Effector memory CD8-positive, alpha-beta T cell (primary cell): ENCODE data around the gene NBPF14.
A peak's percentile ranks its signal among the peaks of the same experiment; 100 is the strongest.
"Not testable (repeated sequence)": the region's sequence is repeated elsewhere in the genome, so short reads cannot be mapped to it uniquely, and the experiment has no call there.

Source experiments
- ATAC-seq: fragments of 150-1000 bp; cut with Tn5 transposase; replicated peaks from 2 replicates; pipeline ENCODE4 v1.10.0; 2021; ENCODE audit warnings: mild to moderate bottlenecking, moderate library complexity
- DNase-seq, 3 experiments: peaks; one replicate each; pipeline ENCODE4 v3.0.0; 2021
- H3K27ac Mint-ChIP-seq, 2 donors: one replicate each; pipeline ENCODE4 v1.8.0; 2022; ENCODE audit warnings: mild to moderate bottlenecking in 2 of 2, mixed read lengths in 2 of 2, moderate library complexity in 2 of 2
- H3K27me3 Mint-ChIP-seq, 2 donors: one replicate each; pipeline ENCODE4 v1.8.0; 2022; ENCODE audit warnings: mixed read lengths in 2 of 2
- H3K36me3 Mint-ChIP-seq: one replicate; pipeline ENCODE4 v1.8.0; 2022; ENCODE audit warnings: mild to moderate bottlenecking, moderate library complexity, mixed read lengths; ENCODE audit not compliant: insufficient read depth
- H3K4me1 Mint-ChIP-seq, 2 donors: one replicate each; pipeline ENCODE4 v1.8.0; 2022; ENCODE audit warnings: low read depth in 2 of 2, mixed read lengths in 2 of 2
- H3K4me3 Mint-ChIP-seq, 2 donors: one replicate each; pipeline ENCODE4 v1.8.0; 2022; ENCODE audit warnings: mild to moderate bottlenecking in 2 of 2, mixed read lengths in 2 of 2, moderate library complexity in 2 of 2
- H3K9me3 Mint-ChIP-seq, 2 donors: one replicate each; pipeline ENCODE4 v1.8.0; 2022; ENCODE audit warnings: mixed read lengths in 2 of 2
- total RNA-seq, 9 experiments: gene quantifications; one replicate each; lab custom pipeline; 2026; lab: John Stamatoyannopoulos, UW

The NBPF14 gene, protein sequence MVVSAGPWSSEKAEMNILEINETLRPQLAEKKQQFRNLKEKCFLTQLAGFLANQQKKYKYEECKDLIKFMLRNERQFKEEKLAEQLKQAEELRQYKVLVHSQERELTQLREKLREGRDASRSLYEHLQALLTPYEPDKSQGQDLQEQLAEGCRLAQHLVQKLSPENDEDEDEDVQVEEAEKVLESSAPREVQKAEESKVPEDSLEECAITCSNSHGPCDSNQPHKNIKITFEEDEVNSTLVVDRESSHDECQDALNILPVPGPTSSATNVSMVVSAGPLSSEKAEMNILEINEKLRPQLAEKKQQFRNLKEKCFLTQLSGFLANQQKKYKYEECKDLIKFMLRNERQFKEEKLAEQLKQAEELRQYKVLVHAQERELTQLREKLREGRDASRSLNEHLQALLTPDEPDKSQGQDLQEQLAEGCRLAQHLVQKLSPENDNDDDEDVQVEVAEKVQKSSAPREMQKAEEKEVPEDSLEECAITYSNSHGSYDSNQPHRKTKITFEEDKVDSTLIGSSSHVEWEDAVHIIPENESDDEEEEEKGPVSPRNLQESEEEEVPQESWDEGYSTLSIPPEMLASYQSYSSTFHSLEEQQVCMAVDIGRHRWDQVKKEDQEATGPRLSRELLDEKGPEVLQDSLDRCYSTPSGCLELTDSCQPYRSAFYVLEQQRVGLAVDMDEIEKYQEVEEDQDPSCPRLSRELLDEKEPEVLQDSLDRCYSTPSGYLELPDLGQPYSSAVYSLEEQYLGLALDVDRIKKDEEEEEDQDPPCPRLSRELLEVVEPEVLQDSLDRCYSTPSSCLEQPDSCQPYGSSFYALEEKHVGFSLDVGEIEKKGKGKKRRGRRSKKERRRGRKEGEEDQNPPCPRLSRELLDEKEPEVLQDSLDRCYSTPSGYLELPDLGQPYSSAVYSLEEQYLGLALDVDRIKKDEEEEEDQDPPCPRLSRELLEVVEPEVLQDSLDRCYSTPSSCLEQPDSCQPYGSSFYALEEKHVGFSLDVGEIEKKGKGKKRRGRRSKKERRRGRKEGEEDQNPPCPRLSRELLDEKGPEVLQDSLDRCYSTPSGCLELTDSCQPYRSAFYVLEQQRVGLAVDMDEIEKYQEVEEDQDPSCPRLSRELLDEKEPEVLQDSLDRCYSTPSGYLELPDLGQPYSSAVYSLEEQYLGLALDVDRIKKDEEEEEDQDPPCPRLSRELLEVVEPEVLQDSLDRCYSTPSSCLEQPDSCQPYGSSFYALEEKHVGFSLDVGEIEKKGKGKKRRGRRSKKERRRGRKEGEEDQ (N-terminal part only)
- total RNA-seq: 5.3 to 16.0 (median 10.1) reads per million in 9 experiments

DNA sequence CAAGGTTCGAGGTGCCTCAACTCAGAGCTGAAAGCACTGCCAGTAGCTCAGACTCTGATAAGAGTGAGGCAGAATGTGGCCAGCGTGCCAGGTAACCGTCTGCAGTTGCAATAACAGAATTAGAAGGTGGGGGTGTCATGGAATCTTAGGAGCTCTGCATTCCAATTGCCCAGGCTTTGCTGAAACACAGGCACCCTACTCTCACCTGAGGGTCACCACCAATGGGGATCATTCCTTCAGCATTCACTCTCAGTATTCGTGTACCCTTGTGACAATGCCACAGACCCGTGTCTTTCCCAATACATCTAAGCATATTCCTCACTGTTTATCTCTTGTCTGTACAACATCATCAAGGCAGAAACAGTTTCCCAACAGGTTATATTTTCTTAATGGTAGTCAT lies at the start of gene NBPF14:
NBPF14 (minus strand) TSS at position 101 of the 400 bp plus-strand sequence. CDS start 294 bp downstream, outside the sequence.
- H3K9me3 Mint-ChIP-seq, ATAC-seq, H3K4me3 Mint-ChIP-seq, H3K4me1 Mint-ChIP-seq, H3K27me3 Mint-ChIP-seq, H3K27ac Mint-ChIP-seq, DNase-seq, H3K36me3 Mint-ChIP-seq: not testable (repeated sequence)

DNA sequence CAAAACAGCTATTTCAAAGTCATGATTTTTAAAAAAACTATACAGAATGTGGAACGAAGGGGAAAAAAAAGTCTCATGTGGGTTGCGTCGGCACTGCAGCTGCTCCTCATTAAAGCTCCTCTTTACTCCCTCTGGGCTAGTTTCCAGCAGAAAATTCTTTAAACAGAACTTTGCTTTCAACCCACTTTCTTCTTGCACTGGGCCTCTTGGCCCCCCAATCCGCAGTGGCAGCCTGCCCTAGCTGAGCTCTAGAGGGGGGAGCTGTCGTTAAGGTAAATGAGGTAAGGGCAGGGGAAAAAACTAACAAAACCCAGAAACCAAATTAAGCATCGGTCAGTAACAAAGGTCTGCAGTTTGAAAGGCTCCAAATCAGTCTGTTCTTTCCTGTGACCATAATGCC lies 29.6 kb upstream of the NBPF14 start:
- not testable (repeated sequence) for H3K4me1 Mint-ChIP-seq, DNase-seq, H3K27me3 Mint-ChIP-seq, H3K9me3 Mint-ChIP-seq, H3K36me3 Mint-ChIP-seq, ATAC-seq, H3K4me3 Mint-ChIP-seq, H3K27ac Mint-ChIP-seq

DNA sequence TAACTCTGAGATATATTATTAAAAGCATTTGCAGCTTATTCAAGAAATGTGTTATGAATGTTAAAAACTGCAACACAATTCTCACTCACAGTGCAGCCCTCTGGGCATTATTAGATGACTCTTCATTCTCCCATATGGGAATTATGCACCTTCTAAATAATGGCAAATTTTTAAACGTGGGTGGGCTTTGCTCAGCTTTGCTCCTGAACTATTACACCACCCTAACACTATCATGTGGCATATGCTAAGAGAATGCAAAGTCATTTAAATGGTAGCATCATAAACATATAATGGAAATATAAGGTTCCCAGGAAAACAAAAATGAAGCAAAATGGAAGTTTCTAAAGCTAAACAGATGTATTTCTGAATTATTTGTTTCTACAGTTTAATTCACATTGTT lies 22.4 kb upstream of the NBPF14 start:
- not testable (repeated sequence) for H3K27ac Mint-ChIP-seq, DNase-seq, H3K36me3 Mint-ChIP-seq, H3K9me3 Mint-ChIP-seq, H3K4me1 Mint-ChIP-seq, H3K27me3 Mint-ChIP-seq, ATAC-seq, H3K4me3 Mint-ChIP-seq

DNA sequence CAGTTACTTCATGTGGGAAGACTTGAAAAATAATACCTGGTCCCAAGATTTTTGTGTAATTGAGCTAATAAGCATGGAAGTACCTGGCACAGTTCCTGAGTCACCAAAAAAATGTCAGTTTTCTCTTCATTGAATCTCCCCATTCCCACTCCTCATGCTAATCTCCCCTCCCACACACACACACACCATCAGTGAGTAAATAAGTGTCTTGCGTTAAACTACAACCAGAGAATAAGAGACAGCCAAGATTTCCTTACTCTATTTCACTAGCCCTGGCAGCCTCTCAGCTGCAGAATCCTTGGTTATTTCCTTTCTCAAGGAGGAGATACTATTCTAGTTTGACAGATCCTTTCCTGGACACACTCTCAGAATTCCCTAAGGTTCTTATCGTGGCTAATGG lies 9.5 kb upstream of the NBPF14 start:
- H3K9me3 Mint-ChIP-seq, H3K4me3 Mint-ChIP-seq, H3K27me3 Mint-ChIP-seq, H3K36me3 Mint-ChIP-seq, H3K27ac Mint-ChIP-seq, ATAC-seq, DNase-seq, H3K4me1 Mint-ChIP-seq: not testable (repeated sequence)

DNA sequence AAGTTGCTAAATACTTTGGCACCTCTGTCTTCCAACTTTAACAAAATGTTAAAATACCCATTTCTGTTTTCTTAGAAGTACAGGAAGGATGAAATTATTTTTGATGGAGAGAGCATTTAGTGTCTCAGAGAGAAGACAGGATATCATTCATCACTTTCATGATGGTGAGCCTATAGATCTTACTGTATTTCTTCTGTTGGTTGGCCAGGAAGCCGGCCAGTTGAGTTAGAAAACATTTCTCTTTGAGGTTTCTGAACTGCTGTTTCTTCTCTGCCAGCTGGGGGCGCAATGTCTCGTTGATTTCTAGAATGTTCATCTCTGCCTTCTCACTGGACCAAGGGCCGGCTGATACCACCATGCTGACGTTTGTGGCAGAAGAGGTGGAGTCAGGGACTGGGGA lies 451 bp downstream of the NBPF14 start:
- H3K4me3 Mint-ChIP-seq, DNase-seq, H3K36me3 Mint-ChIP-seq, H3K27ac Mint-ChIP-seq, ATAC-seq, H3K4me1 Mint-ChIP-seq, H3K27me3 Mint-ChIP-seq, H3K9me3 Mint-ChIP-seq: not testable (repeated sequence)

DNA sequence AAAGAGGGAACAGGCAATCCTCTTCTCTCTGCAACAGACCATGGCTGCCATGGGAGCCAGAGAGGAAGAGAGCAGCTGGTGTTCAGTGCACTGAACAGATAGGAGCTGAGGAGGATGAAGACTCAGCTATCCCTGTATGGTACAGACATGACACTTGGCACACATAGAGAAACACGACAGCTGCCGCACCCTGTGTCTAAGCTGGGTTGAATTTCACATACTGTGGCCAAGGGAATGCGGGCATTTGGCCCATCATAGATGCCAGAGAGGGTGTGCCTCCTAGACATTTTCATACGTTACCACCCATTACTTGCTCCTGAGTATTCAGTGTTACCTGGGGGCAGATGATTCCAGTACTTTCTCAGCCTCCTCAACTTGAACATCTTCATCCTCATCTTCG lies 4.7 kb downstream of the NBPF14 start:
- H3K27me3 Mint-ChIP-seq, H3K36me3 Mint-ChIP-seq, H3K9me3 Mint-ChIP-seq, ATAC-seq, H3K4me3 Mint-ChIP-seq, DNase-seq, H3K27ac Mint-ChIP-seq, H3K4me1 Mint-ChIP-seq: not testable (repeated sequence)

DNA sequence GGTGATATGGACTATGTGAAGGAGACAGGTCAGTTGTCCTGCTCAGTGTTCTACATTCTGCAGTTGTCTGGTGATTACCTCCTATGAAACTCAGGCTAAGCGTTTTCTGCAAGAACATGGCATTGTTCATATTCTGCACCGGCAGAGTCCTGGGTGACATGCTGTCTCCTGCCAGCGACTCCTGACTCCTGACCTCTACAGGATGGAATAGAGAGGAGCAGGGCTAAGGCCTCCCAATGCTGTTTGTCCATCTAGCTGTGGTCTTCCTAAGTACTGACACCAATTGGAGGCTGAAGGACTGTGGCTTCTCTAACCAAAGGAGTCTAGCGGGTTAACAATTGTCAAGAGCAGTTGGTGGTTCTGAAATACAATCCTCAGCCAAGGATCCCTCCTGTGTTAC lies 63.7 kb downstream of the NBPF14 start:
- H3K4me1 Mint-ChIP-seq, H3K4me3 Mint-ChIP-seq, ATAC-seq, H3K27ac Mint-ChIP-seq, H3K9me3 Mint-ChIP-seq, H3K27me3 Mint-ChIP-seq, DNase-seq: not testable (repeated sequence)
- H3K36me3 Mint-ChIP-seq: peaks cover 12% of the 10 kb centered on the region

- H3K4me1 Mint-ChIP-seq, ATAC-seq, H3K27me3 Mint-ChIP-seq, H3K9me3 Mint-ChIP-seq: not testable (repeated sequence)
- peak; percentile 61 to 66 (median 65) for DNase-seq
- peaks cover 18% of the 10 kb centered on the region for H3K36me3 Mint-ChIP-seq
- H3K27ac Mint-ChIP-seq: peak overlapping the region; percentile 91 to 95
- peak overlapping the region; percentile 76 to 77 for H3K4me3 Mint-ChIP-seq
Measured at GRCh38 chr1:148529101-148529567, 66.7 kb downstream of the NBPF14 start.

GRCh38 chr1:148528591-148528990 lies 67.2 kb downstream of the NBPF14 start:
- Mint-ChIP-seq H3K36me3 (peaks cover 18% of the 10 kb centered on the region), H3K27ac (peak overlapping the region; percentile 91 to 95), H3K4me3 (peak overlapping the region; percentile 76 to 77)
- not testable (repeated sequence) for ATAC-seq, H3K4me1 Mint-ChIP-seq, H3K27me3 Mint-ChIP-seq, H3K9me3 Mint-ChIP-seq
- peak; percentile 54 to 59 (median 56) for DNase-seq

DNA sequence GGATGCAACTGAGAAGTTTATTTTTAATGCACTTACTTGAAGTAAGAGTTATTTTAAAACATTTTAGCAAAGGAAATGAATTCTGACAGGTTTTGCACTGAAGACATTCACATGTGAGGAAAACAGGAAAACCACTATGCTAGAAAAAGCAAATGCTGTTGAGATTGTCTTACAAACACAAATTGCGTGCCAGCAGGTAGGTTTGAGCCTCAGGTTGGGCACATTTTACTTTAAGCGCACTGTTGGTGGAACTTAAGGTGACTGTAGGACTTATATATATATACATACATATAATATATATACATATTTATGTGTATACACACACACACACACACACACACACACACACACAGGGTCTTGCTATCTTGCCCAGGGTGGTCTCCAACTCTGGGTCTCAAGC lies 69.2 kb downstream of the NBPF14 start:
- H3K36me3 Mint-ChIP-seq: peaks cover 38% of the 10 kb centered on the region
- not testable (repeated sequence) for H3K4me3 Mint-ChIP-seq, DNase-seq, H3K4me1 Mint-ChIP-seq, H3K27me3 Mint-ChIP-seq, H3K27ac Mint-ChIP-seq, ATAC-seq, H3K9me3 Mint-ChIP-seq

DNA sequence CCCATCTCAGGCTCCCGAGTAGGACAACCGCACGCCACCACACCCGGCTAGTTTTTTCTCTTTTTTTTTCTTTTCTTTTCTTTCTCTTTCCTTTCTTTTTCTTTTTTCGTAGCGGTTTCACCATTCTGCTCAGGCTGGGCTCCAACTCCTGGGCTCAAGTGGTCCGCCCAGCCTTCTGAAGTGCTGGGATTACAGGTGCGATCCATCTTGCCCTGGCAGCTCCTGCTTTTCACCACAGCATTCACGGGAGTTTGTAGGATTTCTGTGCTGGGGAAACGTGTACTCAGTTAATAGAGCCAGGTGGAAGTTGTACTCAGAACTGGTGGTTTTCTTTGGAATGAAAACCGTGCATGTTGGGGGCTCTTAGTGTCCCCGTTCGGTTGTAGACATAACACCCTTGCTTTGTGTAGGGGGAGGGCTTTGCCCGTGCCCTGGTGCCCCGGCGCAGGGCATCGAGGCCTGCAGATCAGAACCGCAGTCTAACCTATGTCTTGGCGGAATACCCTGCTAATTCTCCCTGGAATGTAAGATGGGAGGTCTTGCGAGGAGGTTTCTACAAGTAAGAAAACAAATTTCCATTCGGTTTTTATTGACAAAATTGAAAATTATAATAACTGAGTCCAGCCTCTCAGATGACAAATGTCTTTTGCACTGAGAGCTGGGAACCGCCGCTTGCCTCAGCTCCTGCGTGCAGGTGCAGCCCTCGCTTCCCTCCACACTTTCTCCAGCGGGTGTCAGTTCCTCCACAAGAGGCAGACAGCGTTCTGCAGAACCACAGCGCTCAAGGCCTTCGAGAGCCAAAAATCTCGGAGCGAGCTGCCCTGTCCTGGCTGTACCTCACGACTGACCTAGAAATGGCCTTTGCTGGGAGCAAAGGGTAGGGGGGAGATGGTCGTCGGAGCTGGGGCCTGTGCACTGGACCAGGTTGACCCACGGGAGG lies 72.3 kb downstream of the NBPF14 start:
- Mint-ChIP-seq H3K27ac (peak overlapping the region; percentile 98 to 99), H3K4me3 (peak overlapping the region; percentile 73 to 95), H3K36me3 (peaks cover 29% of the 10 kb centered on the region)
- DNase-seq (peak in 1 of 3 experiments; percentile 23), ATAC-seq (peak; percentile 21)
- not testable (repeated sequence) for H3K27me3 Mint-ChIP-seq, H3K9me3 Mint-ChIP-seq, H3K4me1 Mint-ChIP-seq

DNA sequence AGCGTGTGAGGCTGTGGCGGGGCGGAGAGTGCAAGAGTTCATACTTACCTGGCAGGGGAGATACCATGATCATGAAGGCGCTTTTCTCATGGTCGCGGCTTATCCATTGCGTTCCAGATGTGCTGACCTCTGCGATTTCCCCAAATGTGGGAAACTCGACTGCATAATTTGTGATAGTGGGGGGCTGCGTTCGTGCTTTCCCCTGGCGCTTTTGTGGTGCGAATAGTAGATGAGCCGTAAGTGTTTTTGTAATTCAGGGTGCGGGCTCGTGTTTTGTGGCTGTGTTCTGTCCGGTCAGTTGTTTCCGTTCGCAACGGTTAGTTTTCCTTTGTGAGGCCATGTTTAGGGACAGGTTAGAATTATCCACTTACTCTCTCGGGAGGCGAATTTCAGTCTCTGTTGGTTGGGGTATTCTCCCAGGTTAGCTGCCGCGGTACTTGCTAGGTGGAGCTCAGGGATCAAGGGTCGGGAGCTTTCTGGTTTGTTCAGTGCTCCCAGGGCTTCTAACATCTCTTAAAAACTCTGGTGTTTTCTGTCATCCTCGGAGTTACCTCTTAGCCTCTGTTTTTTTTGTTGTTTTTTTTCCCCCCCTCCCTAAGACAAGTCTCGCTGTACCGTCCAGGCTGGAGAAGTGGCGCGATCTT lies 73.1 kb downstream of the NBPF14 start:
- DNase-seq: peak; percentile 84 to 86 (median 84)

More for the DNA sequence above, 73.1 kb downstream of the NBPF14 start:
- H3K4me1 Mint-ChIP-seq, H3K9me3 Mint-ChIP-seq, H3K27me3 Mint-ChIP-seq: not testable (repeated sequence)
- ATAC-seq: peak; percentile 66
- H3K4me3 Mint-ChIP-seq: peak overlapping the region; percentile 73 to 95
- H3K36me3 Mint-ChIP-seq: peaks cover 29% of the 10 kb centered on the region
- H3K27ac Mint-ChIP-seq: peak overlapping the region; percentile 98 to 99
